SK-N-SH treated with all-trans-retinoic acid at 6 μM for 48 hours (cell line): ENCODE data around the gene PMEPA1.

Source experiments
- ATAC-seq: fragments of 200-7000 bp; cut with Tn5 transposase; 3 replicates; pipeline ENCODE4 v1.9.1; 2020; ENCODE audit warnings: mild to moderate bottlenecking, moderate library complexity
- ARNTL ChIP-seq: fragments of 450-650 bp; formaldehyde crosslinking; IDR thresholded peaks from 2 replicates; pipeline ENCODE4 v1.5.0; 2020; ENCODE audit warnings: low read depth, mild to moderate bottlenecking, moderate library complexity, borderline replicate concordance
- CSDC2 ChIP-seq: fragments of 250-450 bp; sonication (Bioruptor Pico); IDR thresholded peaks from 2 replicates; pipeline ENCODE4 v1.5.0; 2020; ENCODE audit warnings: mild to moderate bottlenecking, moderate library complexity
- ESRRG ChIP-seq: fragments of 250-450 bp; sonication (Bioruptor Pico); IDR thresholded peaks from 2 replicates; pipeline ENCODE4 v1.6.1; 2021; ENCODE audit warnings: mild to moderate bottlenecking
- GLIS3 ChIP-seq: fragments of 250-450 bp; sonication (Bioruptor Pico); IDR thresholded peaks from 2 replicates; pipeline ENCODE4 v1.5.0; 2020; ENCODE audit warnings: mild to moderate bottlenecking, moderate library complexity
- ISL1 ChIP-seq: fragments of 250-450 bp; sonication (Bioruptor Pico); IDR thresholded peaks from 2 replicates; pipeline ENCODE4 v2.1.2; 2022; ENCODE audit warnings: mild to moderate bottlenecking, moderate library complexity
- OSR1 ChIP-seq: fragments of 250-450 bp; sonication (Bioruptor Pico); IDR thresholded peaks from 2 replicates; pipeline ENCODE4 v1.8.0; 2022; ENCODE audit warnings: moderate library complexity, mild to moderate bottlenecking, inconsistent platforms
- PATZ1 ChIP-seq: fragments of 250-450 bp; sonication (Bioruptor Pico); IDR thresholded peaks from 2 replicates; pipeline ENCODE4 v1.8.0; 2020; ENCODE audit warnings: mild to moderate bottlenecking, moderate library complexity, borderline replicate concordance
- POU6F1 ChIP-seq: fragments of 250-450 bp; sonication (Bioruptor Pico); IDR thresholded peaks from 2 replicates; pipeline ENCODE4 v1.8.0; 2021; ENCODE audit warnings: low read depth, mild to moderate bottlenecking, moderate library complexity, borderline replicate concordance
- PPARA ChIP-seq: fragments of 250-450 bp; sonication (Bioruptor Pico); IDR thresholded peaks from 2 replicates; pipeline ENCODE4 v1.5.0; 2020; ENCODE audit warnings: mild to moderate bottlenecking, borderline replicate concordance
- RARB ChIP-seq: fragments of 250-450 bp; sonication (Bioruptor Pico); IDR thresholded peaks from 2 replicates; pipeline ENCODE4 v1.8.0; 2021; ENCODE audit warnings: mild to moderate bottlenecking, moderate library complexity
- SNAI2 ChIP-seq: fragments of 250-450 bp; sonication (Bioruptor Pico); IDR thresholded peaks from 2 replicates; pipeline ENCODE4 v1.5.0; 2020; ENCODE audit warnings: mild to moderate bottlenecking, moderate library complexity
- TCF4 ChIP-seq: fragments of 250-450 bp; sonication (Bioruptor Pico); IDR thresholded peaks from 2 replicates; pipeline ENCODE4 v1.8.0; 2021; ENCODE audit warnings: mild to moderate bottlenecking, moderate library complexity, borderline replicate concordance
- TOX ChIP-seq: fragments of 250-450 bp; sonication (Bioruptor Pico); IDR thresholded peaks from 2 replicates; pipeline ENCODE4 v1.8.0; 2021; ENCODE audit warnings: mild to moderate bottlenecking, moderate library complexity, borderline replicate concordance
- TSHZ2 ChIP-seq: fragments of 250-450 bp; sonication (Bioruptor Pico); IDR thresholded peaks from 2 replicates; pipeline ENCODE4 v1.5.0; 2020; ENCODE audit warnings: mild to moderate bottlenecking, moderate library complexity
- ZC3H10 ChIP-seq: fragments of 250-450 bp; sonication (Bioruptor Pico); IDR thresholded peaks from 2 replicates; pipeline ENCODE4 v1.5.1; 2021; ENCODE audit warnings: mild to moderate bottlenecking, moderate library complexity
- ZFP3 ChIP-seq: fragments of 250-450 bp; sonication (Bioruptor Pico); IDR thresholded peaks from 2 replicates; pipeline ENCODE4 v1.5.0; 2020; ENCODE audit warnings: mild to moderate bottlenecking, moderate library complexity
- ZFP30 ChIP-seq: fragments of 450-650 bp; formaldehyde crosslinking; IDR thresholded peaks from 2 replicates; pipeline ENCODE4 v1.5.0; 2022; ENCODE audit warnings: mild to moderate bottlenecking, moderate library complexity
- ZNF70 ChIP-seq: fragments of 450-650 bp; formaldehyde crosslinking; IDR thresholded peaks from 2 replicates; pipeline ENCODE4 v1.5.0; 2020; ENCODE audit warnings: mild to moderate bottlenecking, moderate library complexity
- ZNF8 ChIP-seq: fragments of 450-650 bp; formaldehyde crosslinking; IDR thresholded peaks from 2 replicates; pipeline ENCODE4 v1.5.0; 2020; ENCODE audit warnings: mild to moderate bottlenecking, moderate library complexity
- TF ChIP-seq, protein P1 (sequence below): fragments of 250-450 bp; sonication (Bioruptor Pico); IDR thresholded peaks from 2 replicates; pipeline ENCODE4 v1.5.1; 2021; ENCODE audit warnings: mild to moderate bottlenecking, moderate library complexity
- TF ChIP-seq, protein P2 (sequence below): fragments of 250-450 bp; sonication (Bioruptor Pico); IDR thresholded peaks from 2 replicates; pipeline ENCODE4 v1.5.1; 2020; ENCODE audit warnings: low read depth, mild to moderate bottlenecking, moderate library complexity

PMEPA1 gene

GRCh38 chr20:57664476-57664875 lies 45.3 kb downstream of the PMEPA1 start:
- no peak for TF ChIP-seq CSDC2
- no peak for ATAC-seq

DNA sequence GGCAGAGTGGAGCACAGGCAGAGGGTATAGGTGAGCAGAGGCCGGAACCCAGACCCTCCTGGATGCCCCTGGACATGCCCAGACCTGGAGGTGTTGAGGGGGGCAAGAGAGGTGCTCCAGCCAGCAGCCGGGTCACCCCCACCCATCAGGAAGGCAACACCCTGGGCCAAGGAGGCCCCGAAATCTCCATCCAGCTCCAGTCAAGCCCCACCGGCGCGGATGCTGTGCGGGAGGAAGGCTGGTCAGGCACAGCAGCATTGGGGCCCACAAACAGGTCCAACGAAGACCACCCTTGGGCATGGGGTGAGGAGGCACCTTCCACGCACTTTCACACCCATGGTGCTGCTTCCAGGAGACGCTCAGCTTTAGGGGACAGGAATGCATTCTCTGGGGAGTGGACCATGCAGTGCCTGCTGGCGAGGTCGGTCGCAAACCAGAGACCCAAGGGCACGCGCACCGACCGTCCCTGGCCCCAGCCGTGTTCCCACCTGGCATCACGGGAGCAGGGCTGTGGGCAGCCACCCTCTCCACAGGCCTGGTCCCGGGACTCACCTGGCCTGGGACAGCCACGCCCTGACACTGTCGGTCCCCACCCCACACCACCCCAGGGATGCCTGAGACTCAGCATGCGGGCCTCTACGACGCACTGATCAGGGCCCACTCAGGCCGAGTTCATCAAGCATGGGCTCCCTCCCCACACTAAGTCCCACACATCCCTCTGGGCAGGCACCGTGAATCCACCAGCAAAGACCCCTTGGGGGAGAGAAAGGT lies 45.9 kb downstream of the PMEPA1 start:
- ATAC-seq, result no peak
- TF ChIP-seq TOX (CRISPR knock-in tag), result no peak
- TF ChIP-seq CSDC2, result no peak
- no peak for TF ChIP-seq PPARA (CRISPR knock-in tag)
- TF ChIP-seq ZFP3 (CRISPR knock-in tag), result no peak
- TF ChIP-seq ESRRG, result no peak
- TF ChIP-seq GLIS3 (CRISPR knock-in tag), result no peak
- no peak for TF ChIP-seq ARNTL (CRISPR knock-in tag)
- no peak for TF ChIP-seq OSR1
- TF ChIP-seq ISL1 (CRISPR knock-in tag), result no peak
- TF ChIP-seq ZC3H10 (CRISPR knock-in tag), result no peak
- TF ChIP-seq ZNF8 (CRISPR knock-in tag), result no peak

GRCh38 chr20:57663241-57663640 lies 46.6 kb downstream of the PMEPA1 start:
- no peak for TF ChIP-seq ZFP3 (CRISPR knock-in tag)
- TF ChIP-seq ZNF70, result no peak
- no peak for TF ChIP-seq POU6F1
- TF ChIP-seq ZNF8 (CRISPR knock-in tag), result no peak
- TF ChIP-seq TOX (CRISPR knock-in tag), result no peak
- TF ChIP-seq ESRRG, result no peak
- no peak for TF ChIP-seq ZC3H10 (CRISPR knock-in tag)
- no peak for ATAC-seq

GRCh38 chr20:57662456-57663240 lies 47.2 kb downstream of the PMEPA1 start:
- no peak for ATAC-seq
- no peak for TF ChIP-seq ZFP3 (CRISPR knock-in tag)
- no peak for TF ChIP-seq TCF4 (CRISPR knock-in tag)
- TF ChIP-seq ZFP30 (CRISPR knock-in tag), result no peak
- no peak for TF ChIP-seq PPARA (CRISPR knock-in tag)

DNA sequence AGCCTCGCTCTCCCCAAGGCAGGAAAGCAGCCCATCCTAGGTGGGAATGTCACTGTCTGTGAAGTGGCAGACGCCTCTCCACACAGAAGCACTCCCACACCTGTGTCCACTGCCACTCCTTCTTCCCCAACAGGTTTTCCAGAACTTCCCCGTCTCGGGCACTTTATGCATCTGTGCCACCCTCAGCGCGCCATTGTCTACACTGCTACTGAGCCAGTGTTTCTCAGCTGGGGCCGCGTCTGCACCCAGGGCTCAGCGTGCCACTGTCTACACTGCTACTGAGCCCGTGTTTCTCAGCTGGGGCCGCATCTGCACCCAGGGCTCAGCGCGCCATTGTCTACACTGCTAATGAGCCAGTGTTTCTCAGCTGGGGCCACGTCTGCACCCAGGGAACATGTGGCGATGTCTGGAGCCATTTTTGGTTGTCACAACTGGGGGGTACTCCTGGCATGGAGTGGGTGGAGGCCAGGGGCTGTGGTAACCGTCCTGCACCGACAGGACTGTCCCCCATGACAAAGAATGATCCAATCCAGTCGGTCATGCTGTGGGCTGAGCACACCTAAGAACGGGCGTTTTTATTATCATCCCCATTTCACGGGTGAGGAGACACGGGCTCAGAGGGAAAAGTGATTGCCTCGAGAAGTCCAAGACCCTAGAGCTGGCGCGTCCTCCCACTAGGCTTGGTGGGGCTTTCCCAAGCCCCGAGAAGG lies 47.9 kb downstream of the PMEPA1 start:
- no peak for ATAC-seq
- TF ChIP-seq GLIS3 (CRISPR knock-in tag) (no peak), RARB (CRISPR knock-in tag) (no peak), SNAI2 (CRISPR knock-in tag) (no peak), OSR1 (no peak), PPARA (CRISPR knock-in tag) (no peak), TCF4 (CRISPR knock-in tag) (no peak), ZNF70 (no peak), TSHZ2 (CRISPR knock-in tag) (no peak), CSDC2 (no peak), ZFP30 (CRISPR knock-in tag) (no peak), PATZ1 (no peak), ESRRG (no peak)
- TF ChIP-seq, protein P1, sequence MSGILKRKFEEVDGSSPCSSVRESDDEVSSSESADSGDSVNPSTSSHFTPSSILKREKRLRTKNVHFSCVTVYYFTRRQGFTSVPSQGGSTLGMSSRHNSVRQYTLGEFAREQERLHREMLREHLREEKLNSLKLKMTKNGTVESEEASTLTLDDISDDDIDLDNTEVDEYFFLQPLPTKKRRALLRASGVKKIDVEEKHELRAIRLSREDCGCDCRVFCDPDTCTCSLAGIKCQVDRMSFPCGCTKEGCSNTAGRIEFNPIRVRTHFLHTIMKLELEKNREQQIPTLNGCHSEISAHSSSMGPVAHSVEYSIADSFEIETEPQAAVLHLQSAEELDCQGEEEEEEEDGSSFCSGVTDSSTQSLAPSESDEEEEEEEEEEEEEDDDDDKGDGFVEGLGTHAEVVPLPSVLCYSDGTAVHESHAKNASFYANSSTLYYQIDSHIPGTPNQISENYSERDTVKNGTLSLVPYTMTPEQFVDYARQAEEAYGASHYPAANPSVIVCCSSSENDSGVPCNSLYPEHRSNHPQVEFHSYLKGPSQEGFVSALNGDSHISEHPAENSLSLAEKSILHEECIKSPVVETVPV (CRISPR knock-in tag), result no peak
- TF ChIP-seq, protein P2, sequence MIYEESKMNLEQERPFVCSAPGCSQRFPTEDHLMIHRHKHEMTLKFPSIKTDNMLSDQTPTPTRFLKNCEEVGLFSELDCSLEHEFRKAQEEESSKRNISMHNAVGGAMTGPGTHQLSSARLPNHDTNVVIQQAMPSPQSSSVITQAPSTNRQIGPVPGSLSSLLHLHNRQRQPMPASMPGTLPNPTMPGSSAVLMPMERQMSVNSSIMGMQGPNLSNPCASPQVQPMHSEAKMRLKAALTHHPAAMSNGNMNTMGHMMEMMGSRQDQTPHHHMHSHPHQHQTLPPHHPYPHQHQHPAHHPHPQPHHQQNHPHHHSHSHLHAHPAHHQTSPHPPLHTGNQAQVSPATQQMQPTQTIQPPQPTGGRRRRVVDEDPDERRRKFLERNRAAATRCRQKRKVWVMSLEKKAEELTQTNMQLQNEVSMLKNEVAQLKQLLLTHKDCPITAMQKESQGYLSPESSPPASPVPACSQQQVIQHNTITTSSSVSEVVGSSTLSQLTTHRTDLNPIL (CRISPR knock-in tag), result no peak
